Caki2 (cell line): ENCODE data around the gene ZNF530. TPM values are rescaled to one million over a fixed set of nuclear protein-coding genes. Genes with fewer than 3 reads are reported as not detected.

Source experiments
- DNase-seq: peaks from one replicate; pipeline ENCODE4 v3.0.0-alpha.2; 2015; ENCODE audit warnings: low read depth
- in situ Hi-C: cut with HindIII; loops from 2 replicates; pipeline ENCODE4 v1.10.0; 2016; ENCODE audit warnings: low sequenced_read_pairs, low pct_unique_long_range_greater_than_20kb, mixed read lengths
- total RNA-seq: library from RNA; depleted of rRNA; stranded (reverse); fragments of >200 nt; shearing (Covaris generic); gene quantifications from 2 replicates; pipeline ENCODE4 v1.2.3, GENCODE V29; 2014; ENCODE audit warnings: low replicate concordance

ZNF530 gene
- total RNA-seq, 1 experiment from 2014 or later = 13.3 TPM

DNA sequence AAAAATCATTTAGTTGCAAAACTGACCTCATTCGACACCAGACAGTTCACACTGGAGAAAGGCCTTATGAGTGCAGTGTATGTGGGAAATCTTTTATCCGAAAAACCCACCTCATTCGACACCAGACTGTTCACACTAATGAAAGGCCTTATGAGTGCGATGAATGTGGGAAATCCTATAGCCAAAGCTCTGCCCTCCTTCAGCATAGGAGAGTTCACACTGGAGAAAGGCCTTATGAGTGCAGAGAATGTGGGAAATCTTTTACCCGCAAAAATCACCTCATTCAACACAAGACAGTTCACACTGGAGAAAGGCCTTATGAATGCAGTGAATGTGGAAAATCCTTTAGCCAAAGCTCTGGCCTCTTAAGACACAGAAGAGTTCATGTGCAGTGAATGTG is 7.2 kb downstream of the ZNF530 start:
- in situ Hi-C loops = no loop called here
- no peak for DNase-seq

DNA sequence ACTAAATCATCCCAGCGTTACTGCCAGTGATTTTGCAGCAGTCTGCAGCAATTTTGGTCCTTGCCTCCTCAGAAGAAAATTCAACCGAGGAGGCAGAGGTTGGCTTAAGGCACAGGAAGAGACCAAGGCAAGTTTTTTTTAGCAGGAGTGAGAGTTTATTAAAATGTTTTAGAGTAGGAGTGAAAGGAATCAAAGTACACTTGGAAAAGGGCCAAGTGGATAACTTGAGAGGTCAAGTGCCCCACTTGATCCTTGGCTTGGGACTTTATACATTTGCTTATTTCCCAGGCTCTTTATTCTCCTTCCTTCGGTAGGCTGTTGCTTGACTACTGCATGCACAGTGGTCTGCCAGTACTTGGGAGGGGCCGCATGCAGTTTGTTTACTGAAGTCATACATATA is 11.4 kb downstream of the ZNF530 start:
- no peak for DNase-seq
- in situ Hi-C loops = no loop called here

DNA sequence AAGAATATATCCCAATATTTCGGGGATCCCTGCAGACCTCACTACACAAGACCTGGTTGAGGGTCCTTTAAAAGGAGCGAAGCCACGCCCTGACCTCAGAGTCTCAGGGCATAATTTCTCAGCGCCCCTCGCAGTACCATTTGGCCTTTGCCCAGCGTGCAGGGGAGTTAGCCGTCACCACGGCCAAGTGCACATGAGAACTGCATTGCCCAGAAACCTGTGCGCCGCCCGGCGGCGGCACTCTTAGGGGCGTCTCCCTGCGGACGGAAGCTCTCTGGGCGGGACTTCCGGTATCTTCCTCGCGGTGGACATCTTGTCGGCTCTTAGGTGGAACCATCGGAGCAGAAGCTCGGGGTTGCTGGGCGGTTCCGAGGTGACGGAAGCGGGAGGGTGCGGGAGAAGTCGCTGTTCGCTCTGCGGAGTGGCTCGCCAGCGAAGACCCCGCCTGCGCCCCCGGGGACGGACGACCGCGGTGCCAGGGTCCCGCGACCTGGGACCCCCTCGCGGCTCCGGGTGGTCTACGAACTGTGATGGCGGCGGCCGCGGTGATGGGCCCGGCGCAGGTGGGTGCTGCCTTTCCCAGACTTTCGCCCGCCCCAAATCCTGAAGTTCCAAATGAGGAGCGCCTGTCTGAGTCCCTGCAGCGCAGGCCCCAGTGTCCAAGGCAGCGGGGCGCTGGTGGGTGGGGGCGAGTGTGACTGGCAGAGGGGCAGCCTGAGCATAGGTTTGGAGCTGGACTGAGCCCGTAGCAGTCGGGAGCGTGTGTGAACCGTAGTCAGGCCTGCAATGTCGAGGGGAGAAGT is 14.5 kb downstream of the ZNF530 start, which contains the start of gene ZNF134:
Gene ZNF134, plus strand, starts transcription at position 302 of the 803 bp plus-strand sequence. CDS start 5,227 bp downstream, outside the sequence.
- peak; percentile 81 for DNase-seq
- in situ Hi-C loops = no loop called here

DNA sequence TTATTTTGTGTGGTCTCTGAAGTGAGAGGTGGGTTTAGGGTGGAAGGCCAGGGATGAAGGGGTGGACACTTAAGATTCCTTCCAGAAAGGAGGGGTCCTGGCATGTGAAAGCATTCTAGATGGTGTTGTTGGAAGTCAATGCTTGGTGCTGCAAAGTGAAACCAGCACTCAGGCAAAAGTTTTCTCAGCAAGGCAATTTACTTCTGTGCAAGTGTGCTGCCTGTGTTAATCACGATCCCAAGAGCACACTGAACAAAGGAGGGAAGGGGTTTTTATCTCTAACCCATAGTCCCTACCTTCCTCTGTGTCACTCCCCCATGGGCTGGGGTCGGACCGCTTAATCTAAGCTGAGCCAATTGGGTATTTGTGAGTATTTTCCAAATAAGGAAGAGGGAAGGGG is 15.7 kb downstream of the ZNF530 start:
- in situ Hi-C loops = no loop called here
- DNase-seq = peak; percentile 27

DNA sequence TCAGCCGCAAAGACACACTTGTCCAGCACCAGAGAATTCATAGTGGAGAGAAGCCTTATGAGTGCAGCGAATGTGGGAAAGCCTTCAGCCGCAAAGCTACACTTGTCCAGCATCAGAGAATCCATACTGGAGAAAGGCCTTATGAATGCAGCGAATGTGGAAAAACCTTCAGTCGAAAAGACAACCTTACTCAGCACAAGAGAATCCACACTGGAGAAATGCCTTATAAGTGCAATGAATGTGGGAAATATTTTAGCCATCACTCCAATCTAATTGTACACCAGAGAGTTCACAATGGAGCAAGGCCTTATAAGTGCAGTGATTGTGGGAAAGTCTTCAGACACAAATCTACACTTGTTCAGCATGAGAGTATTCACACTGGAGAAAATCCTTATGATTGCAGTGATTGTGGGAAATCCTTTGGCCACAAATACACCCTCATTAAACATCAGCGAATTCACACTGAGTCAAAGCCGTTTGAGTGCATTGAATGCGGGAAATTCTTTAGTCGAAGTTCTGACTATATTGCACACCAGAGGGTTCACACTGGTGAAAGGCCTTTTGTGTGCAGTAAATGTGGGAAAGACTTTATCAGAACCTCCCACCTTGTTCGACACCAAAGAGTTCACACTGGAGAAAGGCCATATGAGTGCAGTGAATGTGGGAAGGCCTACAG is 21.1 kb downstream of the ZNF530 start:
- in situ Hi-C loops = no loop called here
- peak; percentile 45 for DNase-seq

DNA sequence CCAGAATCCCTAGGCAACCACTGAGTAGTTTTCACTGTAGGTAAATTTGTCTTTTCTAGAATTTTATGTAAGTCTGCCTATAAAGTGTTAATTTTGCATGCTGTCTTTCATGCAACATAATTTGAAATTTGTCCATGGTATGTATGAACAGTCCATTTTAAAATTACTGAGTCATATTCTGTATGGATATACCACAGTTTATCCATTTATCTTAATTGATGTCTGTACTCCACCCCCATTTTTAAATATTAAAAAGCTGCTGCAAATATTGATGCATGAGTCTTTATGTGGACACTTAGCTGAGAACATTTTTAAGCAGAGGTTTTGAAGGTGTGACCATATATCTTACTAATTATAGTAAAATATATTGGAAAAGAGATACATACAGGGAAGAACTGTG is 23.4 kb downstream of the ZNF530 start:
- in situ Hi-C loops = no loop called here
- no peak for DNase-seq

DNA sequence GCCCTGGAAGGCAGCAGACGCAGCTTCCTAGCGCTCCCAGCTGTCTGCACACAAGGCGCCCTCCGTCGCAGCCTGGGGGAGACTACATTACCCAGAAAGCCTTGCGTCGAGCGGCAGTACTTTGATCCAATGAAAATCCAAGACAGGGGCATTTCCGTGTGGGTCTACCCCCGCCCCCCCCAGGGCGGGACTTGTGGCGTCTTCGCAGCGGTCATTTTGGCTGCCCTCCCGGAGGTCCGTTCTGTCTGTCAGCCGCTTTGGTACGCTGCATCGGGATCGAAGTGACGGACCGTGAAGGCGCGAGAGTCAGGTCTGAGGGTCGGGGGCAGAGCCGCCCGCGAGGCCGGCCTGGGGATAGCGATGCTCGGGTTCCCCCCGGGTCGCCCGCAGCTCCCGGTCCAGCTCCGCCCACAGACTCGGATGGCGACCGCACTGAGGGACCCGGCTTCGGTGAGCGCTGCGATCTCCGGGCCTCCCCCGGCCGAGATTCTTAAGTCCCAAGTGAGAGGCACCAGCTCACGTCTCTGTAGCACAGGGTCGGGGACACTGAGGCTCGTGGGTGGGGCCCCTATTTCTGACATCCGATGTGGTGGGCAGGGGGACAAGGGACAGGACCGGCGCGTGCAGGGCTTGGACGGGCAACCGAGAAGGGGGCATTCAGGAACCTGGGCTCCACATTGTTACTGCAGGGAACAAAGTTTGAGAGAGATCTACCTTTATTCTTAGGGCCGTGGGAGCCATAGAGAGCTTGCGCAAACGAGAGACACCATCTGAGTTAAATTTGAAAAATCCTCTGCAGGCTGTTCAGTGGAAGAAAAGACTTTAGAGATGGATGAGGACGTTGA is 33.5 kb downstream of the ZNF530 start, which contains the start of gene ZNF211:
Gene ZNF211, plus strand, starts transcription at position 182 of the 845 bp plus-strand sequence. Its CDS starts 179 bp downstream, at position 361.
- in situ Hi-C loops = no loop called here

DNA sequence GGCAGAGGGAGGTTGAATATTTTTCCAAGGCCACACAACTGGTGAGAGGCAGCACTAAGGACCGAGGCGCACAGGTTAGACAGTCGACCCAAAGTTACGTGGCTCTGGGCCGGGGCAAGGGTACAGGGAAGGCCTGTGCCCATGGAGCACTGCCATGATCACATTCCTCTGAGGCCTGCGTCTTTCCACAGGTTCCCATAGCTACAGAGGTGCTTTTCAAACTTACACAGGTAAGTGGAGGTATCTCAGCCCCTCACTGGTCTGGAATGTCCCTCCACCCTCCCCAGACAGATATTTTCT is 34.1 kb downstream of the ZNF530 start:
- no peak for DNase-seq
- in situ Hi-C loops = no loop called here

More for the DNA sequence above, 33.5 kb downstream of the ZNF530 start, which contains the start of gene ZNF211:
- DNase-seq = peak; percentile 92

DNA sequence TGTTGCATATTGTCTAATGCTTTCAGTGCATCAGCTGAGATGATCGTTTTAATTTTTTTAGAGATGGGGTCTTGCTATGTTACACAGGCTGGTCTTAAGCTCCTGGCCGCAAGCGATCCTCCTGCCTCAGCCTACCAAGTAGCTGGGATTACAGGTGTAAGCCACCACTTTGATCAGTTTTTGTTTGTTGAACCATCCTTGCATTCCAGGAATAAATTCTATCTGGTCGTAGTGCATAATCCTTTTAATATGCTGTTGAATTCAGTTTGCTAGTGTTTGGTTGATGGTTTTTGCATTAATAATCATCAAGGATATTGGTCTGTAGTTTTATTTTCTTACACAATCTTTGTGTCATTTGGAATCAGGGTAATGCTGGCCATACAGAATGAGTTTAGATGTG is 37.7 kb downstream of the ZNF530 start:
- in situ Hi-C loops = no loop called here
- DNase-seq = no peak

DNA sequence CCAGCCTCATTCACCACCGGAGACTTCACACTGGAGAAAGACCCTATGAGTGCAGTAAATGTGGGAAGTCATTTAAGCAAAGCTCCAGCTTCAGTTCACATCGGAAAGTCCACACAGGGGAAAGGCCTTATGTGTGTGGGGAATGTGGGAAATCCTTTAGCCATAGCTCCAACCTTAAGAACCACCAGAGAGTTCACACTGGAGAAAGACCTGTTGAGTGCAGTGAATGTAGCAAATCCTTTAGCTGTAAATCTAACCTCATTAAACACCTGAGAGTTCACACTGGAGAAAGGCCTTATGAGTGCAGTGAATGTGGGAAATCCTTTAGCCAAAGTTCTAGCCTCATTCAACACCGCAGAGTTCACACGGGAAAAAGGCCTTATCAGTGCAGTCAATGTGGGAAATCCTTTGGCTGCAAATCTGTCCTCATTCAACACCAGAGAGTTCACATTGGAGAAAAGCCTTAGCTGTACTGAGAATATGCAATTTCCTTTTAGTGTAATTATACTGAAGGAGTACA is 42.1 kb downstream of the ZNF530 start:
- no peak for DNase-seq
- in situ Hi-C loops = no loop called here

DNA sequence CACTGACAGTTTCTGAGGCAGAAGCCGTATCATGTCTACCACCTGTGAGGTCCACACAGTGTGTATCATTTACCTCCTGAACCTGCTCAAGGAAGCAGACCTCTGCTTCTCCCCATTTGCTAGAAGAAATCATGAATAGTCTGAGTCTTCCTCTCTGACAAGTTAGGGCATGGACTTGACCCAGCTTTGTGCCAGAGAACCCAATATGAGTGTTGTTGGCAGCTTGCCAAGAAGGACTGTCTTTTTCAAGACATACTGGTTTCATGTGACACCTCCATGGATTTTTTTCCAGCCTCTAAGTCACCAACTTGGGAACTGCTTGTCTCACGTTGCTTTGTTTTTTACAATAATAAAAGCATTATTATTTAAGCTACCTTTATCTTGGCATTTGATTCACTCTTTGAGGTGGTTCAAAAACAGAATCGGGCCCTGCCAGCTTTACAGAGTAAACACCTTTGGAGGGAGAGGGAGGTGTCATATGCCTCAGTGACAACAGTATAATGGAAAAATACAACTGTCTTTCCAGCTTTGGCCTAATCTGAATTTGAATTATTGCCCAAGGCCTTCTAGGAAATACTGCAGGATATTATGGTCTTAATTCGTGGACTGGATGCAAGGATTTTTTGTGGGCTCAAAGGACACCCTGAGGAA is 42.8 kb downstream of the ZNF530 start:
- DNase-seq = no peak
- in situ Hi-C loops = no loop called here

DNA sequence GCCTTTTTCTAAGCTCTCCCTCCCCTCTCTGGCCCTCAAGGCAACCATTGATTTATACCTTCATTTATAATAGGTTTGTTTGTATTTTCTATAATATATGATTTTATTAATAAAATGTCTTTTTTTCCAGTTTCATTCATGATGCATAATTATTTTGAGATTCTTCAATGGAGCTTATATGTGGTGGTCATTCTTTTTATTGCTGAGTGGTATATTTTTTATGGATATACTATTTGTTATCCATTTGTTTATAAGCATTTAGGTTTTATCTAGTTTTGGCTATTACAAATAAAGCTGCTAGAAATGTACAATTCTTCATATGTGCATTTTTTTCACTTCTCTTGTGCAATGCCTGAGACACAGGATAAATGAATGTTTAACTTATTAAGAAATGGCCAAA is 44.0 kb downstream of the ZNF530 start:
- DNase-seq = no peak
- in situ Hi-C loops = no loop called here

DNA sequence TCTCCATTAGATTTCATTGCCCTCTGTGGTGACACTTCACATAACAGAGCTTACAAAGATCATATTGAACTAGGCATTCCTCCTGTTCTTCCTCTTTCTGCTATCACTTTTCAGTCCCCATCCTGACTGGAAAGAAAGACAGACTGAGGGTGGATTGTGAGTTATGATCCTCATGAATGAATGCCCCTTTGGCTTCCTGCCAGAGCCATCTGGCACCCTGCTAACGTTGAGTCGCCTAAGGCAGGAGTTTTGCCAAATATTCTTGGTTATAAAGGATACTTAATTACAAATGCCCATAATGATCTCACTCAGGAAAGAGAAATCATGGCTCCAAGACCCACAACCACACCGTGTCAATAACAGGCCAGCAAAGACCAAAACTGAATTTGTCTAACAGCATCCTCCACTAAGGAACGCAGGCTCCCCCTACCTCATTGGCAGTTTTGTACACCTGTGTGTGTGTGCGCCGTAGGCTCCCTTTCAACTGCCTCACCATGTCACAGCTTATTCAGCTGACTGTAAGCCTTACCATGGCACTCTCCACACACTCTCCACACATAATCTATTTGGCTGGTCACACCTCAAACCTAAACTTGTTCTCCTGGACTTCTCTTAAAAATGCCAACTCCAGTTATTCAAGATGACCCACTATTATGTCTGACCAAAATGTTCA is 48.8 kb downstream of the ZNF530 start:
- in situ Hi-C loops = no loop called here
- no peak for DNase-seq

DNA sequence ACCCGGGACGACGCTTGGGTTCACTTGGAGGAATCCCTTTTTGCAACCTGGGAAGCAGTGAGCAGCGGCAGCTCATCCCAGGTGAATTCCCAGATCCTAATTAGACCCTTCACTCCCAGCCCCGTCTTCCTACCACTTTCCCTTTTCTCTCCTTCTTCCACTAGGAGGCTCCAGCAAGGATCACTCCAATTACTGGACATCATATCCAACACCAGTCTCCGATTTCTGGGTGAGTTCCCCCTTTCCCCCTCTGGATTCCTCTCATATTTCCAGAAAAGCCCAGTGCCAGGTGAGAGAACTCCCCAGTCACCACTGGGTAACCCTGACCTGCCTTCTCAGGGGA is 51.9 kb downstream of the ZNF530 start:
- in situ Hi-C loops = no loop called here
- no peak for DNase-seq

DNA sequence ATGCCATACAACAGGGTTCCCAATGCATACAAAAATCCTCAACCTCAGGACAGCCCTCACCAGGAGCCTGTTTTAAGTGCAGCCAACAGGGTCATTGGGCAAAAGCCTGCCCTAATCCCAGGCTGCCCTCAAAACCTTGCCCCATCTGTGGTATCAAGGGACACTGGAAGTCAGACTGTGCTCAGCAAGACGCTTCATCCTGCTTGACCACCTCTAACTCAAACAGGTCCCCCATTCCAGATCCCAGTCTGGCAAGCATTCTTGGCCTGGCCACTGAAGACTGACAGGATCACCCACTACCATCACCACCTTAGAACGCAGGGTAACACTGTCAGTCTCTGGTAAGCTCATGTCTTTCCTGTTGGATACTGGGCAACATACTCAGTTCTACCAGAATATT is 54.0 kb downstream of the ZNF530 start:
- no peak for DNase-seq
- in situ Hi-C loops = no loop called here

DNA sequence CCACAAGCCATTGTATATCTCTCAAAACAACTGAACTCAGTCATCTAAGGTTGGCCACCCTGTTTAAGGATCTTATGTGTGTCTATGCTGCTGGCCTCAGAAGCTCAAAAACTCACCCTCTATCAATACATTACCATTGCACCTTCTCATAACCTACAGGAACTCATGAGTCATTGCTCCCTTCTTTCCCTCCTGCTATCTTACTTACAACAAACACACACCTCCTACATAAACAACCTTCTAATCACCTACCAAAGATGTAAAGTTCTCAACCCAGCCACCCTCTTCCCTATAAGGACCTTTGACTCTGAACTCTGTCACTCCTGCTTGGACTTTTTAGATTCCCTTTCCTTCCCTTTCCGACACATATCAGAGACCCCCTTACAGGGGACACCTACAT is 55.8 kb downstream of the ZNF530 start:
- no peak for DNase-seq
- in situ Hi-C loops = no loop called here

DNA sequence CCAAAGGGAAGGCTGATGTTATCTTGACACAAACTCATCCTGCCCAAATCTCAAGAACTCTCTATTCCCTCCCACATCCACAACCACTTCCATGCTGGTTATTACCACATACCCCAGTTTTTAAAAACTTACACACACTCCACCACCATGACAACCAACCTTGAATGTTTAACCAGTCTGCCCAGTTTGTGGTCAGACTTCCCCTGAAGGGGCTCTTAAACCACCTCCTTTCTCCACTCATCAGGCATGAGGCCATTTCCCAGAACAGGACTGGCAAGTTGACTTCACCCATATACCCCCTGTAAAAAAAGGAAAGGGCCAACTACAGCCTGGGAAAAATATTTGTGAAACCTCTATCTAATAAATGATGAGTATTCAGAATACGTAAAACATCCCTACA is 56.7 kb downstream of the ZNF530 start:
- DNase-seq = no peak
- in situ Hi-C loops = no loop called here
